H1 (cell line): ENCODE measurements around the gene DCAF8L2. TPM values are rescaled to one million over a fixed set of nuclear protein-coding genes. Genes with fewer than 3 reads are reported as not detected.

ENCODE experiments used
- CTCF ChIA-PET: fragments of 300-600 bp; sonication (Branson Sonifier 250); formaldehyde crosslinking; loops from one replicate; lab custom pipeline; 2021; ENCODE audit not compliant: partially characterized antibody; lab: Charles Lee
- POLR2A ChIA-PET: fragments of 300-600 bp; sonication (Branson Sonifier 250); formaldehyde crosslinking; loops from one replicate; lab custom pipeline; 2021; ENCODE audit warnings: inconsistent platforms; ENCODE audit not compliant: partially characterized antibody; lab: Charles Lee
- DNase-seq, 2 experiments: peaks; one replicate each; pipeline versions ENCODE4 v3.0.0 to v3.0.0-alpha.2; 2010 to 2022; ENCODE audit warnings: low spot score in 2 of 2, low read depth in 1 of 2, mixed read lengths in 1 of 2
- FAIRE-seq: peaks from 2 replicates; lab custom pipeline; 2011; peaks lifted over from hg19 to GRCh38; lab: Jason Lieb, UNC
- H2AFZ ChIP-seq: 2 replicates; pipeline ENCODE4 v1.8.1; 2012; ENCODE audit warnings: low read length, inconsistent platforms
- H2AK5ac ChIP-seq: 2 replicates; pipeline ENCODE4 v1.6.1; 2013; ENCODE audit warnings: low read depth, low read length
- H2BK120ac ChIP-seq: replicated peaks from 2 replicates; pipeline ENCODE3; 2013; ENCODE audit warnings: low read depth, low read length, inconsistent platforms
- H2BK12ac ChIP-seq: 2 replicates; pipeline ENCODE4 v1.6.1; 2013; ENCODE audit warnings: low read depth, low read length
- H2BK15ac ChIP-seq: 2 replicates; pipeline ENCODE4 v1.6.1; 2013; ENCODE audit warnings: low read length
- H2BK20ac ChIP-seq: 2 replicates; pipeline ENCODE4 v1.6.1; 2013; ENCODE audit warnings: low read length
- H2BK5ac ChIP-seq: 2 replicates; pipeline ENCODE4 v1.6.1; 2013; ENCODE audit warnings: low read depth, low read length
- H3K14ac ChIP-seq: 2 replicates; pipeline ENCODE4 v1.6.1; 2013; ENCODE audit warnings: inconsistent platforms; ENCODE audit not compliant: insufficient read length
- H3K18ac ChIP-seq: 2 replicates; pipeline ENCODE4 v1.6.1; 2013; ENCODE audit warnings: low read length; ENCODE audit errors: extremely low read depth
- H3K23ac ChIP-seq: 2 replicates; pipeline ENCODE4 v1.6.1; 2013; ENCODE audit warnings: inconsistent platforms; ENCODE audit not compliant: insufficient read length
- H3K23me2 ChIP-seq: 2 replicates; pipeline ENCODE4 v1.6.1; 2013; ENCODE audit warnings: low read depth, low read length
- H3K27ac ChIP-seq: 2 replicates; pipeline ENCODE4 v1.6.1; 2011; ENCODE audit warnings: low read depth, low read length, inconsistent platforms
- H3K27me3 ChIP-seq, 4 experiments: replicated peaks in 1 of 4; 1 replicate in 1 of 4; 2 replicates in 3 of 4; pipeline versions ENCODE4 v1.6.1 to v1.8.1; 2011 to 2013; ENCODE audit warnings: low read length in 3 of 4, mild to moderate bottlenecking in 3 of 4, inconsistent platforms in 2 of 4, mixed read lengths in 2 of 4, moderate library complexity in 1 of 4; ENCODE audit not compliant: control insufficient read depth in 3 of 4, insufficient read depth in 3 of 4; ENCODE audit errors: extremely low read depth in 1 of 4
- H3K36me3 ChIP-seq, 4 experiments: 2 replicates each; pipeline versions ENCODE4 v1.6.1 to v1.8.1; 2011 to 2013; ENCODE audit warnings: mild to moderate bottlenecking in 4 of 4, low read length in 3 of 4, moderate library complexity in 2 of 4, control low read depth in 1 of 4, inconsistent platforms in 1 of 4; ENCODE audit not compliant: insufficient read depth in 4 of 4, control insufficient read depth in 2 of 4
- H3K4ac ChIP-seq: replicated peaks from 2 replicates; pipeline ENCODE3; 2013; ENCODE audit warnings: low read length, low read depth, mixed read lengths, inconsistent platforms; ENCODE audit not compliant: insufficient read length
- H3K4me1 ChIP-seq, 4 experiments: replicated peaks in 1 of 4; 1 replicate in 1 of 4; 2 replicates in 3 of 4; pipeline versions ENCODE4 v1.6.1 to v1.8.1; 2011 to 2013; ENCODE audit warnings: low read length in 3 of 4, inconsistent platforms in 2 of 4, mixed read lengths in 1 of 4; ENCODE audit not compliant: insufficient read depth in 4 of 4, control insufficient read depth in 3 of 4
- H3K4me2 ChIP-seq, 2 experiments: 2 replicates each; pipeline versions ENCODE4 v1.6.1 to v1.8.1; 2011 to 2013; ENCODE audit warnings: low read depth in 2 of 2, low read length in 2 of 2, control low read depth in 1 of 2, inconsistent platforms in 1 of 2, mild to moderate bottlenecking in 1 of 2; ENCODE audit not compliant: insufficient read depth in 1 of 2
- H3K4me3 ChIP-seq, 4 experiments: fragments of 200-600, 300-600 bp in 1 of 4; sonication (generic), shearing (Covaris generic), sonication (Bioruptor Twin) in 1 of 4; 2 replicates each; pipeline versions ENCODE4 v1.5.1 to v1.8.1; 2011 to 2016; ENCODE audit warnings: low read length in 4 of 4, low read depth in 3 of 4, control low read depth in 2 of 4, inconsistent platforms in 2 of 4, mild to moderate bottlenecking in 2 of 4, mixed read lengths in 1 of 4, moderate library complexity in 1 of 4; ENCODE audit not compliant: insufficient read depth in 2 of 4; ENCODE audit errors: extremely low read depth in 1 of 4
- H3K56ac ChIP-seq: replicated peaks from 2 replicates; pipeline ENCODE3; 2013; ENCODE audit warnings: low read depth, mild to moderate bottlenecking, mixed read lengths, low read length, inconsistent platforms; ENCODE audit not compliant: insufficient read length
- H3K79me1 ChIP-seq: 2 replicates; pipeline ENCODE4 v1.6.1; 2013; ENCODE audit warnings: low read depth, low read length, control low read depth
- H3K79me2 ChIP-seq, 2 experiments: 2 replicates each; pipeline versions ENCODE4 v1.6.1 to v1.8.1; 2012 to 2013; ENCODE audit warnings: low read length in 2 of 2, mild to moderate bottlenecking in 2 of 2, inconsistent platforms in 1 of 2; ENCODE audit not compliant: insufficient read depth in 2 of 2, control insufficient read depth in 1 of 2
- H3K9ac ChIP-seq, 4 experiments: replicated peaks in 1 of 4; 1 replicate in 1 of 4; 2 replicates in 3 of 4; pipeline versions ENCODE4 v1.6.1 to v1.8.1; 2011 to 2013; ENCODE audit warnings: low read depth in 3 of 4, low read length in 3 of 4, control low read depth in 2 of 4, mild to moderate bottlenecking in 2 of 4, moderate library complexity in 2 of 4, inconsistent platforms in 1 of 4; ENCODE audit errors: extremely low read depth in 1 of 4
- H3K9me3 ChIP-seq, 2 experiments: 2 replicates each; pipeline versions ENCODE4 v1.6.1 to v1.8.1; 2012 to 2013; ENCODE audit warnings: mild to moderate bottlenecking in 2 of 2, moderate library complexity in 2 of 2, control low read depth in 1 of 2, inconsistent platforms in 1 of 2, low read depth in 1 of 2, low read length in 1 of 2, mixed read lengths in 1 of 2; ENCODE audit not compliant: insufficient read depth in 2 of 2
- H4K20me1 ChIP-seq, 2 experiments: replicated peaks in 1 of 2; 2 replicates each; pipeline versions ENCODE3 to v1.8.1; 2011 to 2013; ENCODE audit warnings: inconsistent platforms in 2 of 2, low read length in 2 of 2, mild to moderate bottlenecking in 1 of 2; ENCODE audit not compliant: insufficient read depth in 2 of 2, control insufficient read depth in 1 of 2
- H4K5ac ChIP-seq: 2 replicates; pipeline ENCODE4 v1.6.1; 2013; ENCODE audit warnings: low read length, low read depth, mixed read lengths, inconsistent platforms; ENCODE audit not compliant: insufficient read length
- H4K8ac ChIP-seq: 2 replicates; pipeline ENCODE4 v1.8.0; 2013; ENCODE audit warnings: mild to moderate bottlenecking, moderate library complexity, low read length, inconsistent platforms; ENCODE audit not compliant: insufficient read depth; ENCODE audit errors: extremely low read depth
- H4K91ac ChIP-seq: replicated peaks from 2 replicates; pipeline ENCODE3; 2013; ENCODE audit warnings: low read length, mixed read lengths, inconsistent platforms; ENCODE audit not compliant: insufficient read length
- ATF2 ChIP-seq: IDR thresholded peaks from 2 replicates; pipeline ENCODE4 v1.6.1; 2012; ENCODE audit warnings: low read length, inconsistent platforms
- ATF3 ChIP-seq: IDR thresholded peaks from 2 replicates; pipeline ENCODE4 v1.6.1; 2011; ENCODE audit warnings: low read depth, mild to moderate bottlenecking, low read length; ENCODE audit not compliant: insufficient read depth
- BCL11A ChIP-seq, 2 experiments: IDR thresholded peaks; one replicate each; pipeline ENCODE4 v1.6.1; 2011; ENCODE audit warnings: low read depth in 2 of 2, low read length in 2 of 2, mild to moderate bottlenecking in 2 of 2
- FOSL1 ChIP-seq: IDR thresholded peaks from 2 replicates; pipeline ENCODE4 v1.6.1; 2011; ENCODE audit warnings: mild to moderate bottlenecking, low read depth, low read length, moderate library complexity; ENCODE audit not compliant: insufficient read depth
- JUND ChIP-seq: IDR thresholded peaks from 2 replicates; pipeline ENCODE4 v1.6.1; 2011; ENCODE audit warnings: mild to moderate bottlenecking, improper control_type of control experiment, low read length
- KDM4A ChIP-seq: IDR thresholded peaks from one replicate; pipeline ENCODE4 v1.7.1; 2012; ENCODE audit warnings: low read depth, mild to moderate bottlenecking, moderate library complexity, low read length, inconsistent platforms; ENCODE audit not compliant: severe bottlenecking
- RFX5 ChIP-seq: IDR thresholded peaks from 2 replicates; pipeline ENCODE4 v1.6.1; 2011; ENCODE audit warnings: low read depth, low read length, improper control_type of control experiment, borderline replicate concordance
- SIX5 ChIP-seq: IDR thresholded peaks from 2 replicates; pipeline ENCODE4 v1.6.1; 2011; ENCODE audit warnings: mild to moderate bottlenecking, low read depth, low read length
- SP2 ChIP-seq: IDR thresholded peaks from 2 replicates; pipeline ENCODE4 v1.6.1; 2012; ENCODE audit warnings: mild to moderate bottlenecking, low read length, inconsistent platforms
- SP4 ChIP-seq: IDR thresholded peaks from 2 replicates; pipeline ENCODE4 v1.6.1; 2012; ENCODE audit warnings: low read length, inconsistent platforms
- SRF ChIP-seq: IDR thresholded peaks from 2 replicates; pipeline ENCODE4 v1.6.1; 2011; ENCODE audit warnings: mild to moderate bottlenecking, low read depth, low read length, moderate library complexity
- SUZ12 ChIP-seq: fragments of 200-600 bp; sonication (generic); IDR thresholded peaks from 2 replicates; pipeline ENCODE4 v1.6.1; 2012; ENCODE audit warnings: mild to moderate bottlenecking, inconsistent platforms, low read length, moderate library complexity, mixed read lengths
- TBP ChIP-seq: IDR thresholded peaks from 2 replicates; pipeline ENCODE4 v1.6.1; 2011; ENCODE audit warnings: low read depth, low read length, improper control_type of control experiment
- TCF12 ChIP-seq: IDR thresholded peaks from 2 replicates; pipeline ENCODE4 v1.6.1; 2011; ENCODE audit warnings: low read depth, mild to moderate bottlenecking, low read length
- WGBS, 2 experiments: shearing (Covaris generic) in 1 of 2; methylation state at CpG; one replicate each; pipeline versions ENCODE4 v1.1.6 to v1.1.7; 2013 to 2015; ENCODE audit warnings: low lambda C conversion rate in 2 of 2, mixed read lengths in 2 of 2, inconsistent platforms in 1 of 2, low coverage in 1 of 2, missing lambda C conversion rate in 1 of 2; ENCODE audit not compliant: insufficient replicate concordance in 2 of 2, insufficient coverage in 1 of 2, insufficient read length in 1 of 2; ENCODE audit errors: extremely low coverage in 1 of 2, missing lambda C conversion rate in 1 of 2; 5-methylcytosine and 5-hydroxymethylcytosine counted together
- polyA plus RNA-seq, 7 experiments: library from polyadenylated mRNA; depleted of rRNA in 3 of 7; stranded (reverse) in 5 of 7; unstranded in 2 of 7; fragments of >200 nt in 5 of 7; fragments of 200-250 nt in 2 of 7; gene quantifications; 1 replicate in 5 of 7; 2 replicates in 1 of 7; 4 replicates in 1 of 7; pipeline versions ENCODE4 v1.2.1 to v1.2.3, GENCODE V29; 2011 to 2013; ENCODE audit warnings: missing spikeins in 2 of 7, mixed read lengths in 2 of 7
- total RNA-seq: library from RNA; stranded (reverse); fragmentation: NEBNext Ultra II Directional; extraction: Animal tissue kit (Norgen Biotek cat#: 25700); gene quantifications from 2 replicates; pipeline ENCODE4 v1.2.1, GENCODE V29; 2021

DCAF8L2 gene
- total and polyA plus RNA-seq, 2 of the 8 experiments (the other 6 are each of a cell fraction or from before 2014, with no cell fraction given) = not detected

- Histone ChIP-seq H2BK5ac (no peak overlapping the region), H3K9ac (no peak overlapping the region), H3K36me3 (no peaks in the 10 kb centered on the region), H3K18ac (no peak overlapping the region), H4K5ac (no peak overlapping the region), H2AK5ac (no peak overlapping the region), H2BK120ac (no peak overlapping the region), H3K4me2 (no peak overlapping the region), H4K91ac (no peak overlapping the region), H3K4me3 (no peak overlapping the region), H3K27ac (no peak overlapping the region), H2BK15ac (no peak overlapping the region), H2BK20ac (no peak overlapping the region), H3K23ac (no peak overlapping the region), H4K20me1 (no peaks in the 10 kb centered on the region), H3K27me3 (no peaks in the 10 kb centered on the region), H2BK12ac (no peak overlapping the region), H2AFZ (no peak overlapping the region), H3K9me3 (no peaks in the 10 kb centered on the region), H3K79me2 (no peaks in the 10 kb centered on the region), H3K79me1 (no peaks in the 10 kb centered on the region), H4K8ac (no peak overlapping the region), H3K4ac (no peak overlapping the region), H3K23me2 (no peaks in the 10 kb centered on the region), H3K14ac (no peak overlapping the region), H3K56ac (no peak overlapping the region), H3K4me1 (no peaks in the 10 kb centered on the region)
- 89% methylated on average over 4 of the region's 4 CpGs; no CpG with 5 or more reads in 1 of the 2 experiments for WGBS, 2 experiments
- DNase-seq (no peak), FAIRE-seq (peak; percentile 55)
- CTCF ChIA-PET = no interaction called here
- POLR2A ChIA-PET = no interaction called here
- no peak for TF ChIP-seq JUND
- TF ChIP-seq TCF12 = no peak
- TF ChIP-seq RFX5 = no peak
- no peak for TF ChIP-seq SP2
- no peak for TF ChIP-seq SRF
- no peak for TF ChIP-seq SIX5
- no peak for TF ChIP-seq SP4
- no peak for TF ChIP-seq ATF3
- TF ChIP-seq BCL11A (IDR thresholded peaks at IDR 0.05; ENCODE audit: low read depth in 2 of 2, low read length in 2 of 2) = no peak
- no peak for TF ChIP-seq TBP
- TF ChIP-seq FOSL1 = no peak
- no peak for TF ChIP-seq KDM4A
- TF ChIP-seq ATF2 = no peak
- TF ChIP-seq SUZ12 = no peak
Measured at GRCh38 chrX:27599928-27600327, 9.8 kb downstream of the DCAF8L2 start.
